Measurements from ENCODE around the gene ELFN2.
"Not testable (repeated sequence)": the region's sequence is repeated elsewhere in the genome, so short reads cannot be mapped to it uniquely, and the experiment has no call there.

The ELFN2 gene

DNA sequence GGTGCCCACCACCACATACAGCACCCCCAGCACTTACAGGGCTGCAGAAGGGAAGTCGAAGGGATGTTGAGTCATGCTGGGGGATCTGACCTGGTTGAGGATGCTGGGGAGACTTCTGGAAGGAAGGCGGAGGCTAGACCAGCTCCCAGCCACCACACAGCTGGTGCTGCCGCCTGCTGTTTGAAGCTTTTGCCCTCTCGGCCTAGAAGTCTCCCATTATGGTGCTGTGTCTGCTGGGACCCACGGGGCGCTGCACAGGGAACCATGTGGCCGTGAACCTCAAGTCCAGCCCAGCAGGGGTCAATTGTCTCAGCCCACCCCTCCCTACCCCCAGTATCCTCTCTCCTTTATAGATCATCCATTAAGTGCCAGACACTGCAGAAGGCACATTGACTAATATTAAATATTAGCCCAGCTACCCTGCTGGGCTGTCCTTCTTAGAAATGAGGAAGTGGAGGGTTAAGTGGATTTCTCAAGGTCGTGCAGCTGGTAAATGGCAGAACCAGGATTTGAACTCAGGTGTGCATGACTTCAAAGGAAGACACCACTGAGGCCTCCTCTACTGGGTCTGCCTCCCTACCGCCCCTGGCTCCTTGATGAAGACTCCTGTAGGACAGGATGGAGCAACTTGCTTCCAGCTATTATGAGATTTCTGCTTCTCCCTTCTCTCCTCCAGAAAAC, 95.3 kb downstream of the ELFN2 start:
- no peak for DNase-seq

DNA sequence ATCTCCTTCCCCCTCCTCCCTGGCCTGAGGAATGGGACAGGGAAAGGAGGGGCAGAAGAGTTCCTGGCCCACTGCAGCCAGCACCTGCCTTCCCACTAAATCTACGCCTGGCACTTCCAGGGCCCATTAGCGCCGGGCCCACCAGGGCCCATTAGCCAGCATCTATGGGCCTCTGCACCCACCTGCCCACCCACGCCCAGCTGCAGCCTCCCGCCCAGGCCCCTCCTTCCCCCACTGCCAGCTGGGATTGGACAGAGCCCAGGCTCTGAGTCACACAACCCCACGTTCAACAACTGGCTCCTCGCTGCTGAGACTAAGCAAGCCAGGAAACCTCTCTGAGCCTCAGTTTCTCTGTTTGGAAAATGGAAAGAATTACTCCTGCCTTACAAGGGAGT, 96.2 kb downstream of the ELFN2 start:
- no peak for DNase-seq

DNA sequence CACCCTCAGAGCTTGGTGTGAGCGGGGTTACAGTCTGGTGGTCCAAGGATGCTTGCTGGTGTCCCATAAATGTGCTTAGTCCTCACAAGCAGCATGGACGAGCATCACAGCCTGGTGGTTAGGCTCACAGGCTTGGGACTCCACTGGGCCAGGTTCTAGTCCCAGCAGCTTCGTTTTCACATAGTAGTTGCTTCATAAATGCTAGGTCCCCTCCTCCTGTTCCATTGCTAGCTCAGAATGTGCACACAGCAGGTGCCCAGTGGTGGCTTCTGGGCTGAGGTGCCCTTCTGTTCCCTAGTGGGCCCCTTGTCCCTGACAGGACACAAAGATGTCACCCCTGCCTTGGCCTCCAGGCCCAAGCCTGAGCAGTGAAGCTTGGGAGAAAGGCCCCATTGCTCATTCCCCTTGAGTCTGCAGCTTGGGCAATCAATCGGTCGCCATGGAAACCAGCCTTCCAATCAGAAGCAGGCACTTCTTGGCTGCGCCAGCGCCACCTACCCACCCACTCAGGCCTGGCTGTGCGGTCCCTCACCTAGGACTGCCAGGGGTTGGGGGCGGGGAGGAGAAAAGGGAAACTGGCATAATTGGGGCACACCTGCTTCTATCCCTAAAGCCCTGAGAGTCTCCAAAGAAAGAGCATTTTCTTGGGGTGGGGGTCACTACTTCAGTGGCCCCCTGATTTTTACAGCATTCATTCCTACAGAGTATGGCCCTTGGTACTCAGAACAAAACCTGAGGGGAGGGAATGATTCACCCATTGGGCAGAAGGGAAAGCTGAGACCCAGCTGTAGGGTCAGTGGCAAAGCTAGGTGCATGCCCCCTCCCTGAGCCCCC, 96.9 kb downstream of the ELFN2 start:
- DNase-seq, result peak; percentile 72

DNA sequence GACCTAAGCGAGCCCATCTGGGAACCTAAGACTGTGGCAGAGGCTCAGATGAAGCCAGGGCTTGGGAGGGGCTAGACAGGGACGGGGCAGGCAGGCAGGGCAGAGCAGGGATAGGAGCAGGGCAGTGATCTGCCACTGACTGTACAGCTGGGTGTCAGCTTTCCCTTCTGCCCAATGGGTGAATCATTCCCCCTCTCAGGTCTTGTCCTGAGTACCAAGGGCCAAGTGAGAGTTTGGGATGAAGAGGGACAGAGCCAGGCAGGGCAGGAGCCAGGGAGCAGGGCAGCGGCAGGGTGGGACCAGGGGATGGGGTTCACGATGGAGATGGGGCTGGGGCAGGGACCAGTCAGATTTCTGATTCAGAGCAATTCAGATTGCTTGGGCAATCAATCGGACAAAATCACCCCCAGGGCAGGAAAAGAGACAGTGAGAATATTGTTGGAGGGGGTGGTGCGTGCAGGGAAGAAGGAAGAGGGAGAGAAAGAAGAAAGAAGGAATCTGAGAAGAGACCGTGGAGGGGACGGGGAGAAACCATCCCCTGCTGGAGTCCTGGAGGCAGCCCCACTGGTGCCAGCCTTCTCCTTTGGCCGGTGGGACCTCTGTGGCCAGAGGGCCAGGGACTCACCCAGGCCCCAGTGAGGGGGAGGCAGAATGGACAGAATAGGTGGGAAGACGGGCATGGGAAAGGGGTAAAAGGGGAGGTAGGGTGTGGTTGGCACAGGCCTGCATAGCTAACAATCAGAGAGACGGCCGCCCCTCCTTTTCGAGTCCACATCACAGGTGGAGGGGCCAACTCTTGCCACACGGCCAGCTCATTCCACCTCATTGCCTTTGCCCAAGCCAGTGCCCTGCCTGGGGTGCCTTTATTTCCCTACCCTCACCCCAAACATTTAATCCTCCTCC, 97.8 kb downstream of the ELFN2 start:
- no peak for DNase-seq

DNA sequence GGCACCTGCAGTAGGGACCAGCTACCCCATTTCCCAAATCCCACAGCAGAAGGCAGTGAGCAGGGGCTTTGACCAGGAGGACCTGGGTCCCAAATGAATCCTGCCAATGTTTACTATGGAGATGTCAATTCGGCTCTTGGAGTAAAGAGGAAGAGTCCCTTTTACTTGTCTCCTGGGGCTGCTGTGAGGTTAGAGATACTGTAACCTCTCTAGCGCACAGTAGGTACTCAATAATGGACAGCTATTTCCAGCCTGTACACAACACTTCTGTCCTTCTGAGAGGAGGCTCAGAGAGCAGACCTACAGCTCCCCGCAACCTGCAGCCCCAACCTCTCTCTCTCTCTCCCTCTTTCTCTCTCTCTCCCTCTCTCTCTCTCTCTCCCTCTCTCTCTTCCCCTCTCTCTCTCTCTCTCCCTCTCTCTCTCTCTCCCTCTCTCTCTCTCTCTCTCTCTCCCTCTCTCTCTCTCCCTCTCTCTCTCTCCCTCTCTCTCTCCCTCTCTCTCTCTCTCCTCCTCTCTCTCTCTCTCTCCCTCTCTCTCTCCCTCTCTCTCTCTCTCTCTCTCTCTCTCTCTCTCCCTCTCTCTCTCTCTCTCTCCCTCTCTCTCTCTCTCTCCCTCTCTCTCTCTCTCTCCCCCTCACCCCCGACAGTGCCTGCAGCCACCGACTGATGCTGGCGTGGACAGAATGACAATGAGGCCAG, 98.6 kb downstream of the ELFN2 start:
- DNase-seq, result not testable (repeated sequence)

DNA sequence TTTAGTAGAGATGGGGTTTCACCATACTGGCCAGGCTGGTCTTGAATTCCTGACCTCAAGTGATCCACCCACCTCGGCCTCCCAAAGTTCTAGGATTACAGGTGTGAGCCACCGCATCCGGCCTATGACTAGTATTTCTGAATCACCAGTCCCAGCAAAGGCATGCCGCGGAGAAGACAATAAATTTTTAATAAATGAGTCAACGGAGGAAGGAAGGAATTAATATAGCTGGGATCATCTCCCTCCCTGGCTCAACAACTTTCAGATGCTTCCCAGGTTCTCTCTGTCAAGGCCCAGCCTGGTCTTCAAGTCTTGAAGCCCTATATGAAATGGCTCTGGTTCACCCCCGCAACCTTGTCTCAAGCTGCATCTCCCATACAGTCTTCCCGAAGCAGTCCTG, 99.3 kb downstream of the ELFN2 start:
- no peak for DNase-seq

DNA sequence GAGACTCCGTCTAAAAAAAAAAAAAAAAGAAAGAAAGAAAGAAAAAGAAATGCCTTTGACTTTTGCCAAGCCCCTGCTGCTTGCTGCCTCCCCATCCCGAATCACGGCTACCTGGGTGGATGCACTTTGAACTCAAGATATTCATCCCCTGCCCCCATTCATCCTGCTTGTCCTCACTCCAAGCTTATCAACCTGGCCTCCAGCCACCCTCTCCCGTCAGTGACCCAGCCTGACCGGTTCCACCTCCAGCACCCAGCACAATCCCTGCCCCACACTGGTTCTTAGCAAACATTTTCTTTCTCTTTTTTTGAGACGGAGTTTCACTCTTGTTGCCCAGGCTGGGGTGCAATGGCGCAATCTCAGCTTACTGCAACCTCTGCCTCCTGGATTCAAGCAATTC, 100.6 kb downstream of the ELFN2 start:
- DNase-seq, result no peak

DNA sequence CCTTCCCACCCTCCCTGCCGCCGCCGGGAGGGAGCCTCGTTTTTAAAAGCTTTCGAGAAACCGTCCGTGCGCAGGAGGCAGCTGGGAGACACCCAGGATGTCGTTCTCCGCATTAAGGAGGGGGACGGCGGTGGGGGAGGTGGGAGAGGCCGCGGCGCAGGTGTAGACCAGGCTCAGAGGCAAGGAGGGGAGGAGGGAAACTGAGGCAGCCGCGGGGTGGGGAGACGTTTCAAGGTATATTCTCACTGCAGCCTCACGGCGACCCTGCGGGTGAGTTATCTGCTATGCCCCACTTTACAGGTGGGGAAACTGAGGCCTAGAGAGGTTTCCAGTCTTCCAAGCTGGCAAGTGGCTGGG, 102.3 kb downstream of the ELFN2 start:
- no peak for DNase-seq

DNA sequence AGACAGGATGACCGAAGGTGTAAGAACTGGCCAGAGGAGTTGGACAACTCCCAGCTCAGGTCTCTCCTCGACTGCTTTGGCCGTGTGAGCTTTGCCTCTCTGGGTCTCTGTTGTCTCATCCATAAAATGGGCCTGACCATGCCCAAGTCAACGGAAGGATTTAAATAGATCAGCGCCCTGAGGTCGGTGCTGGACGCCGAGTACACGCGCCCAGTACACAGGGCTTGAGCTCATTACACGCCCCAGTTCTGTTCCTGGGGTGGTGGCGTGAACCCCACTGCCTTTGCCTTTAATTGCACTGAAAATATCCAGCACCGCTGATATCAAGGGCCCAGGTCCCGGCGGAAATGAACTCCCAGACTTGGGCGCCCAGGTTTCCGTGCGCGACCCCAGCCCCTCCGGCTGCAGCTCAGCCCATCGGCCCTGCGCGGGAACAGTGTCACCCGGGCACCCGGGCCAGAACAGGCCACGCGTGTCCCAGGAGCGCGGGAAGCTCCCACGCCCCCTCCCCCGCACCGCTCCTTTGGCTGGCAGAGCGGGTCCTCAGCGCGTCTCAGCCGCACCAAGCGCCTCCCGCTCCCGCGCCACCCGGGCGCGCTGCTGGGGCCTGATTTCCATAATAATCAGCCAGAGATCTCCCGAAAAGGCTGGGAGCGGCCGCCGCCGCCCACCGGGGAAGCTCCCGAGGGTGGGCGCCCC, 102.8 kb downstream of the ELFN2 start:
- no peak for DNase-seq

DNA sequence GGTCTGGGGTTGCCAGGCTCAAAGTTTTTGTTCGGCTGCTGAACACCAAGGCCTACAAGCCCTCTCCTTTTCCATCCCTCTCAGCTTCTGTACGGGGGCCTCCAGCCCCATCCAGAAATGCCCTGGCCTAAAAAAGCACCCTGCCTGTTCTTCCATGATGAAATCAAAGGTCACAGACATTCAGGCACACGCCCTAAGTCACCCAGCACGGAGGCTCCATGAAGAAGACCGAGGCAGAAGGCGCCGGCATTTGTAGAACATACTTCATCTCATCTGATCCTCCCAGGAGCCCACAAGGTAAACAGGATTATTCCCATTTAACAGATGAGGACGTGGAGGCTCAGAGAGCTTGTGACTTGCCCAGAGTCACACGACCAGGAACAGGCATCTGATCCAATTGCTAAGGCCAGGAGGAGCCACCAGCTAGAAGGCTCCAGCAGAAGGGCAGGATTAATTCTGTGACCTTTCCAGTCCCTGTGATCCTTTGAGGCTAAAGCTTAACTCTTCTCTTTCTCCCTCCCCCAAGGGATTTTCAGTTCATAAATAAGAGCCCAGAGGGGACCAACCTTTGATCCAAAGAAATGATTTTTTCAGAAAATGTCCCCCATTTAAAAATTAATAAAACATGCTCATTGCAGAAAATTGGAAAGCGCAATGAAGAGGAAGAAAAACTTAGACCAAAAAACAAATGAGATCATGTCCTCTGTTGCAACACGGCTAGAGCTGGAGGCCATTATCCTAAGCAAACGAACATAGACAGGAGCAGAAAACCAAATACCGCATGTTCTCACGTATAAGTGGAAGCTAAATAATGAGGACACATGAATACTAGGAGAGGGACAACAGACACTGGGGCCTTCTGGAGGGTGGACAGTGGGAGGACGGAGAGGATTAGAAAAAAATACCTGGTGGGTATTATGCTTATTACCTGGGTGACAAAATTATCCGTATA, 106.3 kb downstream of the ELFN2 start:
- DNase-seq, result no peak

DNA sequence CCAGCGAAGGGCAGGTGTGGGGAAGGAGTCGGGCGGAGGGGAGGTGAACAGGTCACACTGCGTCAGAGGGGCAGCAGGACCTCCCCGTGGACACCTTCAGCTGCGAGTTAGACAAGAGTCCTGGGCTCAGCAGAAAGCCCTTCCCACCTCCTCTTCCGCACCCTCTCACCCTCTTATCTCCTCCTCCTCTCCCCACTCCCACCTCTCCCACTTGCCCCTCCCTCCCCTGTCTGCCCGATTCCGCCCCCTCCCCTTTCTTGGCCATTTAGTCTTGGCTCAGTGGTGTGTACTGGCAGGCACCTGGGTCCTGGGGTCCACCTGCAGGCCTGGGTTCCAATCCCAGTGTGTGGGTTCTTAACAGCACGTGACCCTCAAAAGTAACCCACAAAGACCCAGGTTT, 107.8 kb downstream of the ELFN2 start:
- DNase-seq, result no peak

DNA sequence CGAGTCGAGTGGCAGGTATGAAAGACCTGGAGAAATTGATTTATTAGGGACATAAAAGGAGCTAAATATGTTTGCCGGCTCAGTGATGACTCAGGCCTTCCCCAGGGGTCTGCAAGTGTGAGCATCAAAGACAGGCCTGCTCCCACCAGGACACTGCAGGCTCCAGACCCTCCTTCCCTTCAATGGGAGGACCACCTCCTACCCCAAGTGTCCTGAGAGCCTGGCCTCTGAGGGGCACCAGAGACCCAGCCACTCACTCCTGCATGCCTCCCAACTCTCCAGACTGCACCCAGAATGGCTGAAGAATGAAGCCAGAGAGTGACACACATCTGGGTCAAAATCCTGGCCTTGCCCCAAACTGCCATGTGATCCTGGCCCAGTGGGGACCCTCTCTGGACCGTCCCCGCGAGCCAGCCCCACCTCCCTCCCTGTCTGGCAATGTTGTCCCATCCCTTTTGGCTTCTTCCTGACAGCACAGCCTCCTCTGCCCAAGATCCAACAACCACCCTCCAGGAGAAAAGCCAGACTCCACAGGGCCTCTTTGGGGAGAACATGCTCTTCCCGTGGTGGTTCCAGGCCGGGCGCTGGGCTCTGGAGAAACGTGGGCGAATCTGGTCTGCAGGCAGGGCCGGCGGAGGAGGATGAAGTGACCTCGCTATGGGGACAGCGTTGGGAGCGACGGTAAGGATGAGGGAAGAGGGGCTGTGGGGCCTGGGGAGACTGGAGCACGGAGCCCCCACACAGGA, 108.7 kb downstream of the ELFN2 start:
- no peak for DNase-seq
